PC-3 (cell line): ENCODE measurements around the gene LIG1. TPM values are rescaled to one million over a fixed set of nuclear protein-coding genes. Genes with fewer than 3 reads are reported as not detected.

Experiments
- ATAC-seq: fragments of 200-7000 bp; cut with Tn5 transposase; 2 replicates; pipeline ENCODE4 v1.9.1; 2020; ENCODE audit warnings: mild to moderate bottlenecking, moderate library complexity
- BruUV-seq: library from RNA; stranded (reverse); fragments of 400-500 nt; replicated peaks from 2 replicates; lab custom pipeline; 2021; lab: Mats Ljungman, UMichigan
- CTCF ChIA-PET: fragments of 300-600 bp; sonication (Branson Sonifier 250); formaldehyde crosslinking; loops from one replicate; lab custom pipeline; 2022; ENCODE audit warnings: antibody characterized with exemption; lab: Charles Lee
- POLR2A ChIA-PET: fragments of 300-600 bp; sonication (Branson Sonifier 250); formaldehyde crosslinking; loops from one replicate; lab custom pipeline; 2022; ENCODE audit warnings: antibody characterized with exemption; ENCODE audit not compliant: unreplicated experiment; lab: Charles Lee
- DNase-seq: peaks from one replicate; pipeline ENCODE4 v3.0.0-alpha.2; 2015
- H2AFZ ChIP-seq: fragments of 300-600 bp; sonication (generic); 2 replicates; pipeline ENCODE4 v1.6.0; 2016; ENCODE audit warnings: antibody characterized with exemption, low read length
- H3F3A ChIP-seq: fragments of 300-600 bp; sonication (generic); one replicate; pipeline ENCODE4 v1.6.0; 2017; ENCODE audit warnings: antibody characterized with exemption, low read length, control low read depth, mild to moderate bottlenecking; ENCODE audit not compliant: unreplicated experiment
- H3K27ac ChIP-seq: fragments of 300-600 bp; sonication (generic); 2 replicates; pipeline ENCODE4 v1.5.1; 2016; ENCODE audit warnings: mild to moderate bottlenecking, low read length
- H3K27me3 ChIP-seq: fragments of 300-600 bp; sonication (generic); 2 replicates; pipeline ENCODE4 v1.6.1; 2016; ENCODE audit warnings: low read length, mixed read lengths
- H3K36me3 ChIP-seq: fragments of 300-600 bp; sonication (generic); 2 replicates; pipeline ENCODE4 v1.6.1; 2016; ENCODE audit warnings: low read depth, mixed run types, low read length, mixed read lengths
- H3K4me1 ChIP-seq: fragments of 300-600 bp; sonication (generic); 2 replicates; pipeline ENCODE4 v1.5.1; 2016; ENCODE audit warnings: low read length; ENCODE audit not compliant: insufficient read depth
- H3K4me2 ChIP-seq: fragments of 300-600 bp; sonication (generic); 2 replicates; pipeline ENCODE4 v1.6.0; 2016; ENCODE audit warnings: low read length
- H3K4me3 ChIP-seq: fragments of 300-600 bp; sonication (generic); 2 replicates; pipeline ENCODE4 v1.5.1; 2016; ENCODE audit warnings: mild to moderate bottlenecking, low read length, mixed read lengths
- H3K79me2 ChIP-seq: fragments of 300-600 bp; sonication (generic); 2 replicates; pipeline ENCODE4 v1.6.1; 2017; ENCODE audit warnings: low read length, mixed read lengths
- H3K9ac ChIP-seq: fragments of 300-600 bp; sonication (generic); 2 replicates; pipeline ENCODE4 v1.6.0; 2016; ENCODE audit warnings: mild to moderate bottlenecking, low read length
- H3K9me2 ChIP-seq: fragments of 300-600 bp; sonication (generic); replicated peaks from 2 replicates; pipeline ENCODE4 v1.6.1; 2016; ENCODE audit warnings: mixed run types, low read length, mixed read lengths
- H3K9me3 ChIP-seq: fragments of 300-600 bp; sonication (generic); 2 replicates; pipeline ENCODE4 v1.6.1; 2016; ENCODE audit warnings: low read length, mixed read lengths
- H4K20me1 ChIP-seq: fragments of 300-600 bp; sonication (generic); 2 replicates; pipeline ENCODE4 v1.6.1; 2016; ENCODE audit warnings: low read length, mixed read lengths
- EZH2 ChIP-seq: fragments of 300-600 bp; sonication (generic); IDR thresholded peaks from one replicate; pipeline ENCODE4 v1.6.1; 2017; ENCODE audit warnings: antibody characterized with exemption, mild to moderate bottlenecking, low read length; ENCODE audit not compliant: unreplicated experiment
- EZH2phosphoT487 ChIP-seq: fragments of 300-600 bp; sonication (generic); IDR thresholded peaks from 2 replicates; pipeline ENCODE4 v1.6.1; 2018; ENCODE audit warnings: mild to moderate bottlenecking, antibody characterized with exemption, low read length, borderline replicate concordance
- intact Hi-C: fragments of 100-400 bp; cut with micrococcal nuclease; formaldehyde crosslinking; loops from 2 replicates; pipeline ENCODE4 v1.9.0; 2023
- total RNA-seq: library from RNA; depleted of rRNA; stranded (reverse); fragments of >200 nt; gene quantifications from 2 replicates; pipeline ENCODE4 v1.2.3, GENCODE V29; 2014
- TF ChIP-seq, protein P1 (sequence below): fragments of 300-600 bp; sonication (generic); conservative IDR thresholded peaks from 2 replicates; pipeline ENCODE4 v1.5.1; 2017; ENCODE audit warnings: antibody characterized with exemption, low read depth, mild to moderate bottlenecking, low read length

LIG1 gene
- total RNA-seq, 1 experiment from 2014 or later, result 67.5 TPM

DNA sequence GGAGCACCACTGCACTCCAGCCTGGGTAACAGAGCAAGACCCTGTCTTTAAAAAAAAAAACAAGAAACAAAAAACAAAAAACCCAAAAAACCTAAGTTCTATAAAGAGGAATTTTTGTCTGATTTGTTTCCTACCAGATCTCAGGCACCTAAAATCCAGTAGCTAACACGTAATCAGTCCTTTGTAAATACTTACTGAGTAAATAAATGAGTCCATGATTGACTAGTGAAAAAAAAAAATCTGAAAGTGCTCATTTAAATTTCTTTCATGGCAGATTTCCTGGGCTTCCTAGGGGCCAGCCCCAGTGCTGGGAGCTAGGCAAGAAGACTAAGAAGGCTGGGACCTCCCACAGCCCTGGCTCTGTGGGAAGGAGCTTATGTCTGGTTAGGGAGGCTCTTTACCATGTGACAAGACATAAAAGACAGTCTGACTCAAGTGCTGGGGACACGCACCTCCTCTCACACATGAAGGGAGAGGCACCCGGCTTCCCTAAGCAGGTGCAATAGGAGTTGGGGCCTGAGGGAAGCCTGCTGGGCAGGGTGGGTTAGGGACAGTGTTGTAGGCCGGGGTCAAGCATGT, 22.5 kb downstream of the LIG1 start:
- Histone ChIP-seq H3K9me3 (no peaks in the 10 kb centered on the region), H3K79me2 (no peaks in the 10 kb centered on the region), H3K4me2 (no peak overlapping the region), H2AFZ (no peak overlapping the region), H4K20me1 (no peaks in the 10 kb centered on the region), H3K4me1 (no peaks in the 10 kb centered on the region), H3K4me3 (no peak overlapping the region), H3K9ac (no peak overlapping the region), H3K27me3 (no peaks in the 10 kb centered on the region), H3F3A (no peaks in the 10 kb centered on the region), H3K27ac (no peak overlapping the region), H3K9me2 (no peaks in the 10 kb centered on the region), H3K36me3 (peaks cover 6% of the 10 kb centered on the region; the same call in 1 of the 2 replicates)
- DNase-seq (no peak), ATAC-seq (no peak)
- intact Hi-C loops, result no loop called here
- TF ChIP-seq, protein P1, sequence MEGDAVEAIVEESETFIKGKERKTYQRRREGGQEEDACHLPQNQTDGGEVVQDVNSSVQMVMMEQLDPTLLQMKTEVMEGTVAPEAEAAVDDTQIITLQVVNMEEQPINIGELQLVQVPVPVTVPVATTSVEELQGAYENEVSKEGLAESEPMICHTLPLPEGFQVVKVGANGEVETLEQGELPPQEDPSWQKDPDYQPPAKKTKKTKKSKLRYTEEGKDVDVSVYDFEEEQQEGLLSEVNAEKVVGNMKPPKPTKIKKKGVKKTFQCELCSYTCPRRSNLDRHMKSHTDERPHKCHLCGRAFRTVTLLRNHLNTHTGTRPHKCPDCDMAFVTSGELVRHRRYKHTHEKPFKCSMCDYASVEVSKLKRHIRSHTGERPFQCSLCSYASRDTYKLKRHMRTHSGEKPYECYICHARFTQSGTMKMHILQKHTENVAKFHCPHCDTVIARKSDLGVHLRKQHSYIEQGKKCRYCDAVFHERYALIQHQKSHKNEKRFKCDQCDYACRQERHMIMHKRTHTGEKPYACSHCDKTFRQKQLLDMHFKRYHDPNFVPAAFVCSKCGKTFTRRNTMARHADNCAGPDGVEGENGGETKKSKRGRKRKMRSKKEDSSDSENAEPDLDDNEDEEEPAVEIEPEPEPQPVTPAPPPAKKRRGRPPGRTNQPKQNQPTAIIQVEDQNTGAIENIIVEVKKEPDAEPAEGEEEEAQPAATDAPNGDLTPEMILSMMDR, result no peak
- ChIA-PET CTCF (no interaction called here), POLR2A (no interaction called here)
- no TSS peak for BruUV-seq

GRCh38 chr19:48139053-48139452, 31.1 kb downstream of the LIG1 start:
- H3K9me2 ChIP-seq, result no peaks in the 10 kb centered on the region
- ChIA-PET POLR2A (no interaction called here), CTCF (no interaction called here)
- TF ChIP-seq EZH2phosphoT487 (no peak), EZH2 (no peak)
- TF ChIP-seq, protein P1, result no peak
- no peaks in the 10 kb centered on the region for H3K27me3 ChIP-seq
- ATAC-seq, result no peak
- no peaks in the 10 kb centered on the region for H3K9me3 ChIP-seq
- H3K9ac ChIP-seq, result no peak overlapping the region
- H3K4me1 ChIP-seq, result no peaks in the 10 kb centered on the region
- no peaks in the 10 kb centered on the region for H3K36me3 ChIP-seq
- H3K79me2 ChIP-seq, result no peaks in the 10 kb centered on the region
- intact Hi-C loops, result no loop called here
- H4K20me1 ChIP-seq, result no peaks in the 10 kb centered on the region
- no peak overlapping the region for H3K27ac ChIP-seq
- no peak overlapping the region for H3K4me2 ChIP-seq
- no peak overlapping the region for H2AFZ ChIP-seq
- no peaks in the 10 kb centered on the region for H3F3A ChIP-seq
- BruUV-seq, result no TSS peak
- no peak for DNase-seq
- H3K4me3 ChIP-seq, result no peak overlapping the region

GRCh38 chr19:48137411-48137810, 32.7 kb downstream of the LIG1 start:
- ATAC-seq (no peak), DNase-seq (no peak)
- BruUV-seq, result no TSS peak
- Histone ChIP-seq H3K36me3 (no peaks in the 10 kb centered on the region), H4K20me1 (no peaks in the 10 kb centered on the region), H3K9me2 (no peaks in the 10 kb centered on the region), H3K4me3 (no peak overlapping the region), H2AFZ (no peak overlapping the region), H3F3A (no peaks in the 10 kb centered on the region), H3K79me2 (no peaks in the 10 kb centered on the region), H3K27me3 (no peaks in the 10 kb centered on the region), H3K9me3 (no peaks in the 10 kb centered on the region), H3K27ac (no peak overlapping the region), H3K9ac (no peak overlapping the region), H3K4me1 (no peaks in the 10 kb centered on the region), H3K4me2 (no peak overlapping the region)
- ChIA-PET CTCF (no interaction called here), POLR2A (no interaction called here)
- TF ChIP-seq EZH2 (no peak), EZH2phosphoT487 (no peak)
- TF ChIP-seq, protein P1, result no peak
- intact Hi-C loops, result no loop called here
